HuH-7.5 (cell line): ENCODE data around the gene STAP2.

Experiments
- DNase-seq: peaks from one replicate; pipeline ENCODE4 v3.0.0; 2011; ENCODE audit warnings: low spot score

The STAP2 gene, protein sequence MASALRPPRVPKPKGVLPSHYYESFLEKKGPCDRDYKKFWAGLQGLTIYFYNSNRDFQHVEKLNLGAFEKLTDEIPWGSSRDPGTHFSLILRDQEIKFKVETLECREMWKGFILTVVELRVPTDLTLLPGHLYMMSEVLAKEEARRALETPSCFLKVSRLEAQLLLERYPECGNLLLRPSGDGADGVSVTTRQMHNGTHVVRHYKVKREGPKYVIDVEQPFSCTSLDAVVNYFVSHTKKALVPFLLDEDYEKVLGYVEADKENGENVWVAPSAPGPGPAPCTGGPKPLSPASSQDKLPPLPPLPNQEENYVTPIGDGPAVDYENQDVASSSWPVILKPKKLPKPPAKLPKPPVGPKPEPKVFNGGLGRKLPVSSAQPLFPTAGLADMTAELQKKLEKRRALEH

DNA sequence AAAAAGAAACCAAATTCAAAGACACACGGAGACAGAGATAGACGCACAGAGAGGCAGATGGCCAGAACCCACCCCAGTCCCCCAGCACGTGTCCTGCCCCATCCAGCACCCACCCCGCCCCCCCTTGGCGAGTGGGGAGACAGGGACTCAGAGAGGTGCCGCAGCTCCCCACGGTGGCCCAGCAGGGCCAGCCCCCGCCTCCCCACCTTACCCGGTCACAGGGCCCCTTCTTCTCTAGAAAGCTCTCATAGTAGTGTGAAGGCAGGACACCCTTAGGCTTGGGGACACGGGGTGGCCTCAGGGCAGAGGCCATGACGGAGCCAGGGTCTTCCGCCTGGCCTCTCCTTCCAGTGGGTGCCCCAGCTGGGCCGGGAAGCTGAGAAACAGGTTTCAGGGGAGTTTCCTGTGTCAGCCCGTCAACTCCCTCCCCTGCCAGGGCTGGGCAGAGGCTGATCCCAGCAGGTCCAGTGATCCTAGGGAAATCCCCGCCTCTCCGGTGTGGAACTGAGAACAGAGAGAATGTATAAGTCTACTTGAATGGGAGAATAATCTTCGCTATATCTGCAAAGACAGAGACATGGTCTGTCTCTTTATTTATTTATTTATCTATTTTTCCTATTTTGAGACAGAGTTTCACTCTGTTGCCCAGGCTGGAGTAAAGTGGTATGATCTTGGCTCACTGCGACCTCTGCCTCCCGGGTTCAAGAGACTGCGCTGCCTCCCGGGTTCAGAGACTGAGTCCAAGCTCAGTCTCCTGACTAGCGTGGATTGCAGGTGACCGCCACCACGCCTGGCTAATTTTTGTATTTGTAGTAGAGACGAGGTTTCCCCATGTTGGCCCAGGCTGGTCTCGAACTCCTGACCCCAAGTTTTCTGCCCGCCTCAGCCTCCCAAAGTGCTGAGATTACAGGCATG is at the start of gene STAP2:
Gene STAP2 (minus strand): TSS at position 387 of the 915 bp plus-strand sequence. CDS start 74 bp downstream, at position 313.
- no peak for DNase-seq

DNA sequence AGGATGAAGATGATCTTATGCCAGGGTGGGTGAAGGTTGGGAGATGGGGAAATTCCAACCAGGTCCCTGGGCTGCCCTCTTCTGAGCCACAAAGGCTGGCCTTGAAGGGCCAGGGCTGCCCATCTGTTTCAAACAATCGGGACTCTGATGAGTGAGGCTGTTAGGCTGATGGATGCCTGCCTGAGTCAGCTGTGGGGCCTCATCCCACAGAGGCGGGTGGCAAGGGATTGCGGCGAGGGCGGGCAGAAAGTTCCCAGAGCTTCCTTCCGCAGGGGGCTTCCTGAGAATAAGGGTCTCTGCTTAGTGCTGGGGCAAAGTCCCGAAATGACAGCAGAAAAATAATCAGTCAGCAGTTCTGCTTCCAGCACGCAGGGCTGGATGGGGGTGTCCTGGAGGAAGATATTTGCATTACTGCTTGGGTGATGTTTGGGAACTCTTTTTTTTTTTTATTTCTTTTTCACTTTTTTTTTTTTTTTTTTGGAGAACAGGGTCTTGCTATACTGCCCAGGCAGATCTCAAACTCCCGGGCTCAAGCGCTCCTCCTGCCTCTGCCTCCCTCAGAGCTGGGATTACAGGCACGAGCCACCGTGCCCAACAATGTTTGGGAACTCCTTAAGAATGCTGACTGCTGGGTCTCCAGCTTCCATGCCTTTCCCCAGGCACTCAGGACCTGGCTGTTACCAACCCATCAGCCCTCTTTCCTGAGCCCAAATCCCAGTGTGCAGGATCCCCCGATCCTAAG is 47.6 kb upstream of the STAP2 start:
- no peak for DNase-seq

DNA sequence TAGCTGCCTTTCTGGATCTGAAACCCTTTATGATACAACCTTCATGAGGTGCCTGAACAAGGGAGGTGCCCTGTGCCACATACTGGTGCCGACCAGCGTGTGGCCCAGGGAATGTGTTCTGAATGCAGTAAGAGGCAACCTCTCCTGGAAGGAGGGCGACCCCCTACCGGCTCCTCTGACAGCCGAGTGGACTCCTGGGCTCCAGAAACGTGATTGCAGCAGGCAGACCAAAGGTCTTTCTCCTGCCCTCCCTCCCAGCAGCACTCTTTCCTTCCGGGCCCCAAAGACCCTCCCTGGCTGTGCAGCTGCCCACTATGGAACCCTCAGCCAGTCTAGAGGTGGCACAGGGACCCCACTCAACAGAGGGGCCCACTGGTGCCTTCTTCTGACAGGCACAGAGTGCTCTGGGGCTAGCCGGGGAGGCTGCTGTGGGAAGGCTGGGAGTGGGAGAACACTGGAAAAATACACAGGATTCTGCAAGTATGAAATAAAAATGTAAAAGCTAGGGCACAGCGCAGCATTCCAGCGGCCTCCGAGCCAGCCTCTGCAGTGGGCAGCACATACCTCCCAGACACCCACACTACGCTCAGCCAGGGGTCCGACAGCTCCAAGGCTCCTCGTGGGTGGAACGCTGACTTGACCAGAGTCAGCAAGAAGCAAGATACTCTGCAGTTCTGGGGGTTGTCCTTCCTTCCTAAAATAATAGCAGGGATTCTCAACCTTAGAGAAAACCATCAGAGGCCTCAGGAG is 46.8 kb upstream of the STAP2 start:
- DNase-seq, result no peak

DNA sequence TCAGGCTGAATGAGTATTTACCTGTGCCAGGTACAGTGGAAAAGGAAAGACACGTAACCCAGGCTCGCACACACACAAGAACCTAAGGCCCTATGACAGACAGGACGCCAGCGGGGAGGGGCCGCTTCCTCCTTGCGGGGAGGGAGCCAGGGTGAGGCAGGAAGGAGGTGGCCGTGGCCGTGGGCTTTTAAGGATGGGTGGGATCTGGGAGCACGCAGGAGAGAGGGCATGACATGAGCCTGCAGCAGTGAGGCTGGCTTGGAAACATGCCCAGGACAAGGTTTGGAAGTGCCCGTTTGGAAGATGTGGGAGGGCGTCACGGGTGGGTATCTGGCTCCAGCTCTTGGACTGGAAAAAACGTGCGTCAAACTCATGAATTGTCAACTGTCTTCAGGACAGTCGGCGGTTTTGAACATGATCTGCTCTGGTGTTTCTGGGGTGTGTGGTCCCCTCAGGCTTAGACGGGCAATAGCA is 41.7 kb upstream of the STAP2 start:
- DNase-seq, result no peak

DNA sequence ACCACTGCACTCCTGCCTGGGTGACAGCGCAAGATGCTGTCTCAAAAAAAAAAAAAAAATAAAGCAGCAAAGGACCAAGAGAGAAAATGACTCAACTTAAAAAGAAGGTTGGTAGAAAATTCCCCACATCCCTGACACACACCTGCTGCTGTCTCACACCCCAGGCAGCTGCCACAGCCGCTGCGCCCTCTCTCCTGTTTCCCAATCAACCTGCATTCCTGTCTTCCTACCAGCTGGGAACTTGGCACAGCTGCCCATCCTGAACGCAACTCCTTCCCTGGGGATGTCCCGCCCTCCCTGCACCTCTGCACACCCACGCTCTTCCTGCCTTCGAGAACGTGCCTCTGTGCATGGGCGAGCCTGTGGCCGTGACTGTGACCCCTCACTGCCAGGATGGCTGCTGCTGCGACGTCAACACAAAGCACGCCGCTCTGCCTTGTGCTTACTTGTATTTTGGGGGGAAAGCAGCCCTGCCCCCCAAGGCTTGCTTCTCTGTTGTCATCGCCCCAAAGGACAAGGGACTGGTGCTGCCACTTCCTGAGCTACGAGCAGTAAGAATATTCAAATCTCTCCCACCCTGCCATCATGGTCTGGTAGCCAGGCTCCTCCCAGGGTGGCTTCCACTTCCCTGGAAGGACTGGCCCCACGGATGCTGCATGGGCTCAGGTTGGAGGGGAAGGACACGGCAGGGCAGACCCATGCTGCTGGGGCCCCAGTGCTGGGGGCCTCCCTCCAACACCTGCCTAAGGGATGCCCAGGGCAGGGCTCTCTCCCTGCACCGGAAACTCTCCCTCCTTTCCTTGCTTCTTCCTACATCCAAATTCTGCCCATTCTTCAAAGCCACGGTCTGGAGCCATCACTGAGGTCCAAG is 41.0 kb upstream of the STAP2 start:
- no peak for DNase-seq

DNA sequence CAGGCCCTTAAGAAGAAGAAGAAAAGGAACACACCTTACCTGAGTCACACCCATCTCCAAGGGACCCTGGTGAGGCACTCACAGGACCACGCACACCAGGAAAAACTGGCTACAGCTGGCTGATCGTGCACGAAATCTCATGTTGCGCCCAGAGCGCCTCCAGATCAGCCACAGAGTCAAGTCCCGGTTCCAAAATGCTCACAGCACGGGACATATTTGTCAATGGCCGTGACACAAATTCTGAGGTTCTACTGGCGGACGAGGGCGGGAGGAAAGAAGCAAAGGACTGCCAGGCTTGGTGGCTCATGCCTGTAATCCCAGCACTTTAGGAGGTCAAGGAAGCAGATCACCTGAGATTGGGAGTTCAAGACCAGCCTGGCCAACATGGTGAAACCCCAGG is 40.3 kb upstream of the STAP2 start:
- no peak for DNase-seq

DNA sequence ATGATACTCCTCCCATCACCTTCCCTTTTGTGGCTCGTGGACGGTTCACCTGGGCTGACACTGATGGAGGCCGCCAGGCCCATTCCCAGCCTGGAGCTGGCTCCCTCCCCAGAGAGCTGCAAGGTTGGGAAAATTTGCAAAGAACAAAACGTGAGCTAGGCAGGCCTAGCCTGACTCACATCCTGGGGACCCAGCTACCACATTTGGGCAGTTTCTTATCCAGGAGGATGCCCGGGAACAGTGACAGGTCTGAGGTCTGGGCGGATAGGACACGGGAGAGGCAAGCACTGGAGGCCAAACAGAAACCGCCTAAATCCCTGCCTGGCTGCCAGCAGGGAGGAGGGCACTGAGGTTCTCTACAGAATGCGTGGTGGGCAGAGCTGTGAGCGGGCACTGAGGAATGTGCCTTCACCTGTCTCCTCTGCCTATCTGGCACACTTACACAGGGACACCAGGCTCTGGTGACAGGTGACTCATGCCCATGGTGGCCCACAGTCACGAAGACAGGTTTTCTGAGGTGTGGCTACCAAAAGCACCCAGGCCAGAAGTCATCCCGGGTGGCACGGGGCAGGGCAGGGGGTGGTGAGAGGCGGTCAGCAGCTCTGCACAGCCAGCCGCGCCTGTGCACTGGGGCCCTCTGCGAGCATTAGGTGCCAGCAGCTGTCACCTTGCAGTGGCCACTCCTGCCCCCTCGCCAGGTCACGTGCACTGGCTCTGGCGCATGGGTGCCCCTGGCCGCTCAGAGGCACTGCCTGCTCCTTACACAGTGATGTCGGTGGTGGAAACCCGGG is 38.6 kb upstream of the STAP2 start:
- DNase-seq, result no peak

DNA sequence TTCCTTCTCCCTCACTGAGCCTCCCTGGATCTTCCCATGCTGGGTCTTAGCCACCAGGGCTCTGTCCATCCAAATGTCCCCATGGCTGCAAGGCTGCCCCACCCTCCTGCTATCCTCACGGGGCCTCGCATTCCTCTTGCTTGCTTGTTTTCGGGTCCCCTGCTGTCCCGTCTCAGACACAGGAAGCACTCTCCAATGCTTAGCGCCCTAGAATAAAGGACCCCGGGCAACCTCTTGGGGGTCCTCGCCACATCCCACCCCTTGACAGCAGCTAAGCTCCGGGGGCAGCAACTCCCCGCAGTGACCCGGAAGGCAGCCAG is 38.0 kb upstream of the STAP2 start:
- no peak for DNase-seq

DNA sequence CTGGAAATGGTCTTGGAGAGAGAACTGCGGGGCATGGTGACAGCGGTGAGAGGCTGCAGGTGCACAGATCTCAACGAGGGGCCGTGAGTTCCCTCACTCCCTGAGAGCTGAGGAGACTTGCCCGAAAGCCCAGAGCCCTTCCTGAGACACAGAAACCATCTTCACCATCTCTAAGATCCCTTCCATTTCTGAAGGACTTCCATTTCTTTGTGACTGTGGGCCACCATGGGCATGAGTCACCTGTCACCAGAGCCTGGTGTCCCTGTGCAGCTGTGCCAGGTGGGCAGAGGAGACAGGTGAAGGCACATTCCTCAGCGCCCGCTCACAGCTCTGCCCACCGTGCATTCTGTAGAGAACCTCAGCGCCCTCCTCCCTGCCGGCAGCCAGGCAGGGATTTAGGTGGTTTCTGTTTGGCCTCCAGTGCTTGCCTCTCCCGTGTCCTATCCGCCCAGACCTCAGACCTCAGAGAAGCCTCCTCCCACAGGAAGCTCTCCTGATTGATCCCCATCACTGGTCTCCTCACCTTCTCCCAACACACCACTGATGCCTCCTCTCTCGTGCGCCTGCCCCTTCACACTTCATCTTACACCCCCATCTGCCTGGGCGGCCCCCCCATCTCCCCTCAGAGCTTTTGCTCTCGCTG is 37.5 kb upstream of the STAP2 start:
- no peak for DNase-seq

DNA sequence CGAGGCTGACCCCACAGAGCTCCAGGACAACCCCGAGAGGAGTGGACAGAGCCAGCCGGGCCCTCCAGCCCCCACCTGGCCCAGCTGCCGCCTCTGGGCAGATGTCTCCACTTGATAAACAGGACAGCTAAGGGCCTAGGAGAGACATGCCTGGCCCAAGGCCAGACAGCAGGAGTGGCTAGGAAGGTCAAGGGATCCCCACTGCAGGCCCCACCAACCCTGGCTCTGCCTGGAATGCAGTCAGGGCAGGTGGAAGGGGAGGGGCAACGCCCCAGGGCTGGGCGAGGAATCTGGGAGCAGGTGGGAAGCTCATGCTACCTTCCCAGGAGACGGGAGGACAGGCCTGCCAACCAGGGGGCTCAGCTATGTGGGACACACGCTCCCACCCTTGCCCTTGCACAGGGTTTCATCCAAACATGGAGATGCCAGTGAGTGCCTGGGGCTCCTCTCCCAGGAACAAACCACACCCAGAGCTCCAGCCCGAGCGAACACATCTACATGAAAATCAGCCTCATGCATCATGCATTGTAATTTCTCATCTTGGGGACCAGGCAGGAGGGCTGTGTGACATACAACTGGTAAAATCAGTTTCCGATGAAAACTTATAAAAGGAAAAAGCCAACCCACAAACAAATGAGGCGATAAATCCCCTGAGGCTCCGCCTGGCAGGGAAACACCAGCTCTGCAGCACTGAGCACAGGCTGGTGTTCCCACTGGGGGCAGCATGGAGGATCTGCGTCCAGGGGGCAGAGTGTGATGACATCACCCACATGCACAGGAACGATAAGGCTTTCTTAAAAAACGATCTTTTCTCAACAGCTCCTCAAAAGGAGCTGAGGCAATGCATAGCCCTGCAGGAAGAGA is 36.8 kb upstream of the STAP2 start:
- no peak for DNase-seq

DNA sequence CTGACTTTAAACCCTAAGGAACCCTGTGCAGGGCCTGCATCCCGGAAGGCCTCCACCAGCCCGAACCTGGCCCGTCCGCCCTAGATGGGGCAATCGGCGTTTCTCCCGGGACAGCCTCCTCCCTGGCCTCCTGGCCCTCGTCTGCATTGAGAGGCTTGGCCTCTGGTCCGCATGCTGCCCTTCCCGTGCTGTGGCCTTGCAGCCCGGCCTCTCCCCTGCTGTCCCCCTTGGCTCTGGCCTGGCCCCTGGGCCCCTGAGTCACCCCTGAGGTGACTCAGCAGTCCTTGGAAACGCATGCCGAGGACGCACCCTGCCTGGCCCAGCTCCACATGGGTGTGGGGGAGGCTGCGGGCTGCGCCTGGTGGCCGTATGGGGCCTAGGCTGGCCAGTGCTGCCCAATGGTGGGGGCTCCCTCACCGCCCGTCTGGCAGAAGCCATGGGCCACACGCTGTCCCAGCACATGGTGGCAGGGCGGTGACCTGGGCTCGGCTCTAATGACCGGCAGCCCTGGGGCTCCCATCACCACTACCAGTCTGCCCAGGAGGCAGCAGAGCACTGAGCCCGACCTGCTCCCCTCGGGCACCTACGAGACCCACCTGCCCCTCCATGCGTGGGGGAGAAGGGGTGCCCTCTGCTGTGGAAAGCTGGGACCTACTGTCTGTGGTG is 36.0 kb upstream of the STAP2 start:
- no peak for DNase-seq

DNA sequence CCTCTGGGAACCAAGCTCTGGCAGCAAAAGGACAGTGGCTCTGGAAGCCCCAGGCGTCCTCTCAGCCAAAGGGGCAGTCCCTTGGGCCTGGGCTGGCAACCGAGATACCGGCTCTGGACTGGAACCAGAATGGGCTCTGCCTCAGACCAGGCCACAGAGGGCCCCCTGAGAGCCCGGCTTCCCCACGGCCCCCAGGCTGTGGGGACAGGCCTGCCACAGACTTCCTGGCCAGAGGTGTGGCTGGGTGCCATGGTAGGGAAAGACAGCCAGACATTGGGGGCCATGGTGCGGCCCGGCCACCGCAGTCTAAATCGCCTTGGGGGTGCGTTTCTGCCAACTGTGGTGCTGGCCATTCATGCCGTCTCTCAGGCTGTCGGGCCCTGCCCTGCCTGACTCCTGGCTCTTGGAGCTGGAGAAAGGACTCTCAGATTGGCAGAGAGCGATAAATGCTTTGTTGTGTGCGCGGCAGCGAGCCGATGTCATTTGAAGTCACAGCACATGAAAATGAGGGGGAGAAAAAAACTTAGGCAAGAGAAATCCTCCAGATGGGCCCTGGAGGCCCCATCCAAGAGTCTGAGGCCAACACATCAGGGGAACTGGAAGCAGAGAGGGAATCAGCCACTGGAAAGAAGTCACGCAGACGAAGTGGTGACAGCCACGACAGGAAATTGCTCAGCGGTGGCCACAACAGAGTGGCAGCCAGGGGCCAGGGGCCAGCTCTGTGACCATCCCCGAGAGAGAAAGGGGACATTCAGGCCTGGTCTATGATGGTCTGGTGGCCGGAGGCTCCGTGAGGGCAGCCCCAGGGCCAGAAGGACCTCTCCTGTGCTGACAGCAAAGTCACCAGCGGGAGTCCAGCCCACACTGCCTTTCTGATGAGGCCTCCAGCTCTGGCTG is 35.2 kb upstream of the STAP2 start:
- DNase-seq, result no peak

DNA sequence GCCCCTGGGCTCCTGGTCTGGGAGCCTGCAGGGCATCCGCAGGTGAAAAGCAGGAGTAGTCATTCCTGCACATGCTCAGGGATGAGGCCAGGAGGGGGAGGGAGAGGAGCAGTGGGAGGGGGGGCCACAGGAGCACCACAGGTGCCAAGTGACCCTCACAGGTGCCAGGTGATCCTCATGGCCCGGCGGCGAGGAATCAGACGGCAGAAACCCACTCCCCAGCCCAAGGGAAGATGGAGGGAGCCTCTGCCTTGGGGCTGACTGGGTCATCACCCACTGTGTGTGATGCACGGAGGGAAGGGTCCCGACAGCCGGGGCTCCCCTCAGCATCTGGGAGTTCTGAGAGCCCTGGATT is 34.4 kb upstream of the STAP2 start:
- DNase-seq, result no peak

DNA sequence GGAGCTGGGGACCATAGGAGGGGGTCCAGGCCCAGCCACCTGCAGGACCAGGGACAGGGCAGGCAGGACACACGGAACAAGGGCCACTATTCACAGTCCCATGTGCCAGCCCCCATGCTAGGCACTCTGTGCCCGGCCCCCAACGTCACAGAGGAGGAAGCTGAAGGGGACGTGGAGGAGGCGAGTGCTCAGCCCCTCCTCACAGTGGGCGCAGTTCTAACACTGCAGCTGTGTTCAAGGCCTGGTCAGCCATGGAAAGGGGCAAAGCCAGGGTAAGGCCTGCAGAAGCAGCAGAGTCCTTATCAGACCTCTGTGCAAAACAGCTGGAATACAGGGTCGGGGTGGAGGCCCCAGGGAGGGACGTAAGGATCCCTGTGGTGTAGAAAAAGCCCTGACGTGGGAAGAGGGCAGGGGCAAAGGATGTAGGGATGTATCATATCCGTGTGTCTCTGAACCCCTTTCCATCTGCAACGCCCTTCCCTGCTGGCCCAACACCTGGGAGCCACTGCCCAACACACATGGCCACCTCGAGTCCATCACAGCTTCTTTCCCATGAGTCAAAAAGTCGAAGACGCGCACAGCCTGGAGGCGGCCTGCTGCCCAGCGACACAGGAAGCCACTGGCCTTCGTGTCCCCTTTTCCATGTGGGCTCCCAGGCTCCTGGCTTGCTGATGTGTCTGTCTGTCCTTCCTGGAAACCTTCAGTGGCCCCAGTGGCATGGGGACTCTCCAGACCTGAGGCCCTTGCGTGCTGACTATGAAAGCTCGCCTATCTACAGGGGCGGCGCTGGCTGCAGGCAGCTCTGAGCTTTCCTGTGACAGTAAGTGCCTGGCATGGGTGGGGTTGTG is 33.8 kb upstream of the STAP2 start:
- no peak for DNase-seq

DNA sequence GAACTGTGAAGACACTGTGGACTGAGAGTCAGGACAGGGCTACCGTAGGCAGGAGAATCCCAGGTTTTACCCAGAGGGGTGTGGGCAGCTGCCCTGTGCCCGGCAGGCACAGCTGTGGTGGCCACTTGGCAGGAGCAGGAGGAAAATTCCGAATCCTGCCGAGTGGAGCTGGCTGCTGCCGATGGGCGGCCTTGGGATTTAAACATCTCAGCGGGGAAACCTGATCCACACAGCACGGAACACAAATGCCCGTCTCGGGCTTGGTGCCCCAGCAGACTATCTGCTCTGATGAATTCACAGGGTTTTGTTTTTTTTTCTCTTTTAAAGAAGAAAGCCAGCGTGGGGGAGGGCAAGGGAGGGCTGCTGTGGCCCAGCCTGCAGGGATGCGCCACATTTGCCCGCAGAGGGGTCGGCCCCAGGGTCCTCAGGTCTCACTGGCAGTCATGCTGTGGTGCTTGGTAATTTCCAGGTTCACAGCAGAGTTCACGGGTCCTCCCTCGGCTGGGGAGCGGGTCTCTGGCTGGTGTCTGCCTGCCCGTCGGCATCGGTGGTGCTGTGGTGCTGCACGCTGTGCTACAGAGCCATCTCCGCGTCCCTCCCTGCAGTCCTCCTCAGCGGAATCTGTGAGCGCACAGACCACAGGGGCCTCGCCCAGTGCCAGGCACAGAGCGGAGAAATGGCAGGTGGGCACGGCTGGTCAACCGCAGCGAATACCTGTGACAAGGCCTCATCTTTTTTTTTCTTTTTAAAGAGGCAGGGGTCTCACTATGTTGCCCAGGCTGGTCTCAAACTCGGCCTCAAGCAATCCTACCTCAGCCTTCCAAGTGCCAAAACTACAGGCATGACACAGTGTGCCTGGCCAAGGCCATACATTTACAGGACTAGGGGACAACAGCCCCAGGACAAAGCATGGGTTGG is 32.9 kb upstream of the STAP2 start:
- no peak for DNase-seq
